Adrenal gland (tissue), 12 donors: Measurements from ENCODE around the gene PRKCA. TPM values are rescaled to one million over a fixed set of nuclear protein-coding genes. Genes with fewer than 3 reads are reported as not detected.

ENCODE experiments used
- DNase-seq, 7 donors: peaks; one replicate each; pipeline ENCODE4 v3.0.0-alpha.2; 2019 to 2020
- H3K27ac ChIP-seq, 5 donors: fragments of 200-600 bp; sonication (generic) in 4 of 5; 1 replicate in 3 of 5; 2 replicates in 2 of 5; pipeline versions ENCODE4 v1.5.1 to v1.8.0; 2016 to 2020; ENCODE audit warnings: mild to moderate bottlenecking in 1 of 5
- H3K27me3 ChIP-seq: fragments of 200-600 bp; 2 replicates; pipeline ENCODE4 v1.8.0; 2021
- H3K36me3 ChIP-seq, 2 donors: fragments of 200-600 bp; replicated peaks in 1 of 2; 1 replicate in 1 of 2; 2 replicates in 1 of 2; pipeline versions ENCODE4 v1.5.1 to v1.8.0; 2018 to 2022
- H3K4me1 ChIP-seq, 2 donors: fragments of 200-600 bp; replicated peaks in 1 of 2; 1 replicate in 1 of 2; 2 replicates in 1 of 2; pipeline versions ENCODE4 v1.5.1 to v1.8.0; 2018 to 2021
- H3K4me3 ChIP-seq, 4 donors: fragments of 200-600 bp; sonication (generic) in 3 of 4; one replicate each; pipeline ENCODE4 v1.5.1; 2016 to 2018
- H3K9me3 ChIP-seq, 3 donors: fragments of 200-600 bp; sonication (generic) in 1 of 3; replicated peaks in 1 of 3; 1 replicate in 2 of 3; 2 replicates in 1 of 3; pipeline versions ENCODE4 v1.5.1 to v1.8.0; 2016 to 2021
- POLR2A ChIP-seq, 2 donors: fragments of 450-650 bp; IDR thresholded peaks; one replicate each; pipeline ENCODE4 v1.6.1; 2017; ENCODE audit warnings: antibody characterized with exemption in 2 of 2, mild to moderate bottlenecking in 2 of 2, moderate library complexity in 1 of 2
- WGBS, 4 donors: extraction: QIAGEN DNeasy Blood & Tissue Kit in 2 of 4; methylation state at CpG; one replicate each; pipeline versions ENCODE4 v1.1.5 to v1.1.7; 2013 to 2017; 5-methylcytosine and 5-hydroxymethylcytosine counted together
- intact Hi-C, 2 donors: fragments of 100-400 bp; cut with DNase I; formaldehyde crosslinking; loops; one replicate each; pipeline versions ENCODE4 v1.14.1 to v1.15.0; 2022 to 2023
- polyA plus RNA-seq, 3 donors: library from polyadenylated mRNA; stranded (reverse); fragments of 200-250 nt in 2 of 3; fragments of 350-450 nt in 1 of 3; fragmentation: Illumina TruSeq in 1 of 3; extraction: RNeasy Lipid Tissue Mini Kit (QIAGEN cat#74804) in 1 of 3; gene quantifications; one replicate each; pipeline ENCODE4 v1.2.3, GENCODE V29; 2013 to 2014
- total RNA-seq, 9 donors: library from RNA; depleted of rRNA in 4 of 9; stranded (reverse); fragments of >200 nt in 4 of 9; fragments of 120-200 nt in 1 of 9; fragmentation: NEBNext Ultra II Directional in 1 of 9; extraction: Animal tissue kit (Norgen Biotek cat#: 25700) in 1 of 9; gene quantifications; one replicate each; pipeline versions ENCODE4 v1.1.0 to v1.2.4, GENCODE V29; 2013 to 2023
- TF ChIP-seq, protein P1 (sequence below), 6 experiments: fragments of 450-650 bp in 4 of 6; fragments of 200-600 bp in 2 of 6; sonication (generic) in 1 of 6; IDR thresholded peaks; 1 replicate in 5 of 6; 2 replicates in 1 of 6; pipeline versions ENCODE4 v1.5.1 to v1.8.0; 2016 to 2021; ENCODE audit warnings: antibody characterized with exemption in 6 of 6, mild to moderate bottlenecking in 2 of 6, moderate library complexity in 1 of 6
- donor health status: healthy with polysubstance abuse.
- donor health status: Bipolar disorder and iron deficiency.
- donor health status: DM: yes; HTN: yes; CAD: no.
- donor health status: DM: no; HTN: no; CAD: no.
- donor health status: DM: no; HTN: no; CAD: no.
- donor health status: DM: yes; HTN: yes; CAD: no.

The PRKCA gene
- total and polyA plus RNA-seq, 12 donors, result 15.1 to 202 (median 84.1) TPM

DNA sequence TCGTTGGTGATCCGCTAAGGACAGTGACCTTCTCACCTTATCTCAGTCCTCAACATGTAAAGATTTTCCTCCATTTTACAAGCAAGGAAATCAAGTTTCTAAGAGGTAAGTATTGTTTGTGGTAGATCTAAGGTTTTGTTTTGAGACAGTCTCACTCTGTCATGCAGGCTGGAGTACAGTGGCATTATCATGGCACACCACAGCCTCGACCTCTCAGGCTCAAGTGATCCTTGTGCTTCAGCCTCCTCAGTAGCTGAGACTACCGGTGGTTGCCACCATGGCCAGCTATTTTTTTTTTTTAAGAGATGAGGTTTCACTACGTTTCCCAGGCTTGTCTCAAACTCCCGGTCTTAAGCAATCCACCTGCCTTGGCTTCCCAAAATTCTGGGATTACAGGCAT lies 34.9 kb downstream of the PRKCA start:
- Histone ChIP-seq H3K36me3 (no peaks in the 10 kb centered on the region), H3K4me3 (no peak overlapping the region), H3K27me3 (no peaks in the 10 kb centered on the region), H3K4me1 (peaks cover 27 to 33% of the 10 kb centered on the region in 2 donors), H3K9me3 (no peaks in the 10 kb centered on the region), H3K27ac (no peak overlapping the region)
- no peak for DNase-seq
- intact Hi-C loops, result no loop called here
- TF ChIP-seq, protein P1, sequence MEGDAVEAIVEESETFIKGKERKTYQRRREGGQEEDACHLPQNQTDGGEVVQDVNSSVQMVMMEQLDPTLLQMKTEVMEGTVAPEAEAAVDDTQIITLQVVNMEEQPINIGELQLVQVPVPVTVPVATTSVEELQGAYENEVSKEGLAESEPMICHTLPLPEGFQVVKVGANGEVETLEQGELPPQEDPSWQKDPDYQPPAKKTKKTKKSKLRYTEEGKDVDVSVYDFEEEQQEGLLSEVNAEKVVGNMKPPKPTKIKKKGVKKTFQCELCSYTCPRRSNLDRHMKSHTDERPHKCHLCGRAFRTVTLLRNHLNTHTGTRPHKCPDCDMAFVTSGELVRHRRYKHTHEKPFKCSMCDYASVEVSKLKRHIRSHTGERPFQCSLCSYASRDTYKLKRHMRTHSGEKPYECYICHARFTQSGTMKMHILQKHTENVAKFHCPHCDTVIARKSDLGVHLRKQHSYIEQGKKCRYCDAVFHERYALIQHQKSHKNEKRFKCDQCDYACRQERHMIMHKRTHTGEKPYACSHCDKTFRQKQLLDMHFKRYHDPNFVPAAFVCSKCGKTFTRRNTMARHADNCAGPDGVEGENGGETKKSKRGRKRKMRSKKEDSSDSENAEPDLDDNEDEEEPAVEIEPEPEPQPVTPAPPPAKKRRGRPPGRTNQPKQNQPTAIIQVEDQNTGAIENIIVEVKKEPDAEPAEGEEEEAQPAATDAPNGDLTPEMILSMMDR (IDR thresholded peaks at IDR 0.05), result no peak
- TF ChIP-seq POLR2A (IDR thresholded peaks at IDR 0.05), result no peak
- 86 to 95% (median 90%) methylated on average over 6 of the region's 6 CpGs for WGBS, 4 donors

DNA sequence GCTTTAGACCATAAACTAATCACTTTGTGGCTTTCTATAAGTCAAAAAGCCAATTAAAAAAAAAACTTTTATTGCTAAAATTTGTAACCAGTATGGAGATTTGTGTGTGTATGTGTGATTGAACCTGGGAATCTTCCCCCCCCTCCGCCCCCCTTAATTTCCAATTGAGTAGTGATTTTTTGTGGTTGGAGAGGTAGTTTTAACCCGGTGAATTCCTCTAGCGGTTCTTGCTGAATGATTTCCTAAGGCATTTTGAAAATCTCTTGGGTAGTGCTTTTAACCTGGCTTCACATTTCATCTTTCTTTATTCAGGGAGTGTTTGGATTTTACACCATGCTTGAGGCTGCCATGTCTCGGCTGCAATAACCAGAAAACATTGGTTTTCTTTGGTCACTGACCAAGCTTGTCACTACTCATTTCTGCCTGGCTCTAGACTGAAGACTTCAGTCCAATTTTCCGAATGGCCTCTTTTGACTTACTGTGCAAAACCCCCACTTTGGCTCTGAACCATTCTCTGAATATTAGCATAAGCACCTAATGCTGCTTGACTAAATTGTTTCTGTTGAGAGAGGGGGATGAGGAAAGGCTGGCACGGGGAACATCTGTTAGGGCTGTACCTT lies 35.6 kb downstream of the PRKCA start:
- no peaks in the 10 kb centered on the region for H3K9me3 ChIP-seq
- H3K27me3 ChIP-seq, result no peaks in the 10 kb centered on the region
- no peaks in the 10 kb centered on the region for H3K36me3 ChIP-seq
- WGBS, 4 donors, result 82 to 89% (median 87%) methylated on average over 6 of the region's 6 CpGs
- peaks cover 31 to 39% of the 10 kb centered on the region in 2 donors for H3K4me1 ChIP-seq
- H3K27ac ChIP-seq, result no peak overlapping the region
- H3K4me3 ChIP-seq, result no peak overlapping the region
- TF ChIP-seq POLR2A (IDR thresholded peaks at IDR 0.05), result no peak
- TF ChIP-seq, protein P1 (IDR thresholded peaks at IDR 0.05), result no peak
- DNase-seq, result no peak
- intact Hi-C loops, result no loop called here

DNA sequence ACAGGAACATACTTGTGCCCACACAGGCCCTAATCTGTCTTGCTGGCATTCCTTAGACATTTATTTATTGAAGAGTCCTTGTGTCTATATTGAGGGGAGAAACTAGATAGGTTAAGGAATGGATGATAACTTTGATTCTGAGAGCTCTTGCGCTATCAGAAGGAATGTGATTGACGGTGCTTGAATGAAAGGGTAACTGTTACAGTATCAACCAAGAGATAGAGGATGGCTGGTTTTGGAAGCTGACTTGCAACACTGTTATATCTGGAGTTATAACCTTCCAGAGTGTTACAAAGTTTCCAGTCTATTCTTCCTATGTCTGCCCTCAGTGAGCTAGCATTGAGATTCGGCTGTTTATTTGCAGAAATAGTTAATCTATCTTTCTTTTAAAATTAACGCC lies 36.5 kb downstream of the PRKCA start:
- Histone ChIP-seq H3K36me3 (no peaks in the 10 kb centered on the region), H3K4me1 (peaks cover 37 to 49% of the 10 kb centered on the region in 2 donors), H3K27ac (no peak overlapping the region), H3K4me3 (no peak overlapping the region), H3K27me3 (no peaks in the 10 kb centered on the region), H3K9me3 (no peaks in the 10 kb centered on the region)
- intact Hi-C loops, result no loop called here
- no peak for DNase-seq
- TF ChIP-seq POLR2A (IDR thresholded peaks at IDR 0.05), result no peak
- TF ChIP-seq, protein P1 (IDR thresholded peaks at IDR 0.05), result no peak
- 71 to 83% (median 75%) methylated on average over 4 of the region's 4 CpGs for WGBS, 4 donors

DNA sequence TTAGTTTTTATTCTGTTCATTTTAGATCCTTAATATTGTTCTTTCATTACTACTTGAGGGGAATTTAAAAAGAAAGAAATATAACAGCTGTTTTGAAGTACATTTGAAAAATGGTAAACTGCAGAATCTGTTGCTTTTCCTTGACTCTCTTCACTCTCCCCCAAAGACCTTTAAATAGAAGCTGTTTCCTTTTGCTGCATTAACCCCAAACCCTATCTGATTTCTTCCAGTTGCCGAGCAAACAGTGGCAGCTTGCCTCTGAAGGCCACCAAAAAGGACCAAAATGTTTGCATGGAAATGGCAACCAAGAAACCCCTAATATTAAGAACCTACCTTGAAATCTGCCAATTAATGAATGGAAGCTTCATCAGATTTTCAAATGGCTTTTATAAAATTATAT lies 37.1 kb downstream of the PRKCA start:
- H3K27me3 ChIP-seq, result no peaks in the 10 kb centered on the region
- peaks cover 38 to 54% of the 10 kb centered on the region in 2 donors for H3K4me1 ChIP-seq
- TF ChIP-seq, protein P1 (IDR thresholded peaks at IDR 0.05), result no peak
- no peak for TF ChIP-seq POLR2A (IDR thresholded peaks at IDR 0.05)
- intact Hi-C loops, result no loop called here
- no peak for DNase-seq
- WGBS, 4 donors, result 27 to 37% (median 29%) methylated on average over 1 of the region's 1 CpG
- no peaks in the 10 kb centered on the region for H3K9me3 ChIP-seq
- H3K4me3 ChIP-seq, result no peak overlapping the region
- H3K36me3 ChIP-seq, result no peaks in the 10 kb centered on the region
- no peak overlapping the region for H3K27ac ChIP-seq
